Measurements from ENCODE around the gene LCMT1.

LCMT1 gene

DNA sequence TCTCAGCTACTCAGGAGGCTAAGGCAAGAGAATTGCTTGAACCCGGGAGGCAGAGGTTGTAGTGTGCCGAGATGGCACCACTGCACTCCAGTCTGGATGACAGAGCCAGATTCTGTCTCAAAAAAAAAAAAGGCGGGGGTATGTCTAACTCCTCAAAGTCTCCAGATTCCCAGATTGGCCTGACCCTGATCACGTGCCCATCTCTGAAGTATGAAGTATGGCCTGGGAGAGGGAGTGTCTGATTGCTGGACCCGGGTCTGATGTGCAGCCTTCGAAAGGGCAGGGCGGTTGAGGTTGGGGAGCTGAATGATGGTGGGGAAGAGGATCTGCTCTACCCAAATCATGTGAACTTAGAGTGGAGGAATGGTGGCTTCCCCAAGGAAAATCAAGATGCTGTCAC lies 87.9 kb downstream of the LCMT1 start:
- no peak for DNase-seq (ENCODE audit: low spot score)

- no peak for DNase-seq (ENCODE audit: low spot score)
Measured at GRCh38 chr16:25210758-25211157, 99.2 kb downstream of the LCMT1 start.

- no peak for DNase-seq (ENCODE audit: low spot score)
Measured at GRCh38 chr16:25212636-25213035, 101.1 kb downstream of the LCMT1 start.

DNA sequence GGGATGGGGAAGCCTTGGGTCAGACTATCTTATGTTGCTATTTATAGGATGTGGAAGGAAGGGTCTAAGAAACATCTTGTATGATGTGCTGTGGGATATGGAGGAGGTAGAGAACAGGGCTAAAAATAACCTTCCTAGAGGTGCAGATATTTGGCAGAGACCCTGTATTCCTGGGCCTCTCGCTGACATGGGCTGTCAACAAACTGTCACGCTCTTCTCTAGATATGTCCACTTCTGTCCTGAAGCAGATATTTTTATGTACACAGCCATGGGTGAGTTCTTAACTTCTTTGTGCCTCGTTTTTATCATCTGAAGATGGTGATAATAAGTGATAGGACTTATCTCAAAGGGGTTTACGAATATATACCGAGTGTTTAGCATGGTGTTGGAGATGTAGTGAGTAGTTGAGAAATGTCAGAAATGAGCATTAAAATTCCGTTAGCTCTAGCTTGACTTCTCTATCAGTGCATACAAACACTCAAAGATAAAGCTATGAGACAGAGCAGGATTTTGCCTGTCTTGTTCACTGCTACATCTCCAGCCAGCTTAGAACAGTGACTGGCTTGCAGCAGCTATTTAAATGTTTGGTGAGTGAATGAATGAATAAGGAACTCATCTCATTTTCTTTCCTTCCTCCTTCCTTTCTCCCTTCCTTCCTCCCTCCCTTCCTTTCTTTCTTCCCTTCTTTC lies 102.3 kb downstream of the LCMT1 start:
- DNase-seq (ENCODE audit: low spot score): no peak

GRCh38 chr16:25217112-25217511 lies 105.6 kb downstream of the LCMT1 start:
- no peak for DNase-seq (ENCODE audit: low spot score)

DNA sequence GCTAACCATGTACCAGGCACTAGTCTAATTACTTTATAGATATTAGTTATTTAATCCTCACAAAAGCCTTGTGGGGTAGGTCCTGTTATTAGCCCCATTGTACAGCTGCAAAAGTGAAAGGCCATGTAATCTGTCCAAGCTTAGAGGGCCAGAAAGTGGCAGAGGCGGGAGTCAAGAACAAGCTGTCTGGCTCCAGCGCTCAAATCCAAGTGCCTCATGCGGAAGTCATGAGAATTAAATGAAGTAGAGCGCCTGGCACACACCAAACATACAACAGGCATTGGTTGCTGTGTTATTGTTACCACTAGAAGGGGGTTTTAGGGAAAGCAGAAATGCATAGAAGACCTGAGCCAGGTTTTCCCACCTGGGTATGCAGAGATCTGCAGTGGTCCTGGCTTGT lies 106.4 kb downstream of the LCMT1 start:
- no peak for DNase-seq (ENCODE audit: low spot score)

- no peak for DNase-seq (ENCODE audit: low spot score)
Measured at GRCh38 chr16:25219070-25219737, 107.7 kb downstream of the LCMT1 start.

- DNase-seq (ENCODE audit: low spot score): no peak
Measured at GRCh38 chr16:25222959-25223358, 111.4 kb downstream of the LCMT1 start.

DNA sequence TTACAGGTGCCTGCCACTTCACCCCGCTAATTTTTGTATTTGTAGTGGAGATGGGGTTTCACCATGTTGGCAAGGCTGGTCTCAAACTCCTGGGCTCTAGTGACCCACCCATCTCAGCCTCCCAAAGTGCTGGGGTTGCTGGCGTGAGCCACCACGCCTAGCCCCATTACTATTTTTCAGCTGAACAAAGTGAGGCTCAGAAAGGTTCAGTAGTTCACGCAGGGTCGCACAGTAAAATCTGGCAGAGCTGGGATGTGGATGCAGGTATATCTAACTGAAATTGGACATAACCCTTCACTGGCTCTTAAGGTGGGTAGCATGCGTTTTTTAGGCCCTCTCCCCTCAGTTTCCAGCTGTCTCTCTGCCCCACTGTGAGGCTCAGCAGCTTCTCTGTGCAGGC lies 112.4 kb downstream of the LCMT1 start:
- no peak for DNase-seq (ENCODE audit: low spot score)

DNA sequence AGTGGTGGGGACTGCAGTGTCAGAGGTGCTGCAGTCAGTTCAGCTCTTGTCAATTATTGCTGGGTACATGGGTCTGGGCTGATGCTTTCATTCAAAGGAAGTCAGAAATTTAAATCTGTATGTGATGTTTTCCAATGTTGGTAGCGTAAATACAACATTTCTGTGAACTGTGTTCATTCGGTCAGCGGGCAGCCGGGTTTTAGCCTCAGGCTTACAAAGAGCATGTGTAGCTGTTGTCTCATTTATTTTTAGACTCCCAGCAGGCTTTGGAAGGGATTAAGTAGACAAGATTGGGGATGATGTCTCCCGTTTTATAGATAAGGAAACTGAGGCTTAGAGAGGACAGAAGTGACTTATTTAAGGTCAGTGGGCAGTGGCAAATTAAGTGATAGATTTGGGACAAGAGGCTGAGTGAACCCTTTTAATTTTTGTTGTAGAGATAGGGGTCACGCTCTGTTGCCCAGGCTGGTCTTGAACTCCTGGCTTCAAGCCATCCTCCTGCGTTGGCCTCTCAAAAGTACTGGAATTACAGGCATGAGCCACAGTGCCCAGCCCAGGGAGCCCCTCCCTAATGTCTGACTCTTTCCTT lies 113.3 kb downstream of the LCMT1 start:
- DNase-seq (ENCODE audit: low spot score): no peak
